ENCODE data around the gene MAD1L1.
A peak's percentile ranks its signal among the peaks of the same experiment; 100 is the strongest.

Gene MAD1L1

DNA sequence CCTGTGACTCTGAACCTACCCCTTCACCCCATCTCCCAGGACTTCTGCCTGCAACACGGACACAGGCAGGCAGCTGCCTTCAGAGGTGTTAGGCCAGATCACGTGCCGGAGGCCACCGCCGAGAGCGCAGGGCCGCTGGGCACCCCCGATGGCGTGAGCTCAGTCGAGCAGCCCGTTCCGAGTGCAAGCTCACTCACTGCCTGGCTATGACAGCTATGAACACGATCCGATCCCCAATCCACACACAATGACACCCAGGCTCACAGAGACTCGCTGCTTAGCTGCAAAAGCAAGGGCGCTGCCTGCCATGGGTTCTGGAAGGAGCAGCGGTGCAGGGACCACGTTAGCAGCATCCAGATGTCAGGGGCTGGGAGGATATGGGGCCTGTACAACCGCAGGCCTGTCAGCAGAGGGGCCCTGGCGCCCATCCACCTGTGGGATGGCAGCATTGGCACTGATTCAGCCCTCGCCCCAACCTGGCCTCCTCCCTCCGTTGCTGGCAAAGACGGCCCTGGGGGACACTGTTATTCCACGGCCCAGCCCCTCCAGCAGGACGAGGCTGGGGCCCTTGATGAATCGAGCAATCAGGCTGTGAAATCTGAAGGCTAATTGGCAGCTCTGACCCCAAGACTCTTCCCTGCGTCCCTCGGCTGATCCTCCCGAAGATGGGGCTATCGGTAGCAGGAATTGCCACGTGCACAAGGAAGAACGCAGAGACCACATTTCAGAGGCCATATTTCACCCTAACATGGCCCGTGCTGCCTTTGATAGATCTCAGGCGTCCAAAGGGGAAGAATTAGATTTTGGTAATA, 332.6 kb downstream of the MAD1L1 start:
- DNase-seq: no peak

DNA sequence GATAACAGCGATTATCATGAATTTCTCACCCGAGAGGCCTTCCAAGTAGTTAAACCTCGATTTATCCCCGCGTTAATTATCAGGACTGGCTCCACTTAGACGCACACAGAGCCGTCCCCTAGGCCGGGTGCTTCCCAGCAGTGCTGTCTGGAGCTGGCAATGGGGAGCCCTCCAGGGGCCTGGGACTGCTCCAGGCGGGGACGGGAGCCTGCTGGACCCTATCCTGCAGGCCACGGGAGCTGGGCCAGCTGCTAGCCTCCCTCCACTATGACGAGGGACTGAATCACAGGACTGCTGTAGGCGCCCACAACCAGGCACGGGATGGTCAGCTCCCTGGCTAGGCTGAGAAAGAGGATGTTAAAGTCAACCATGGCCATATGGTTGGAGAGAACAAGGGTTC, 333.5 kb downstream of the MAD1L1 start:
- peak; percentile 90 for DNase-seq

- DNase-seq: no peak
Observed at GRCh38 chr7:1898628-1899185, 334.0 kb downstream of the MAD1L1 start.

GRCh38 chr7:1897861-1898627, 334.7 kb downstream of the MAD1L1 start:
- DNase-seq: no peak

GRCh38 chr7:1897076-1897860, 335.5 kb downstream of the MAD1L1 start:
- no peak for DNase-seq

- no peak for DNase-seq
Observed at GRCh38 chr7:1895664-1896515, 336.9 kb downstream of the MAD1L1 start.

DNA sequence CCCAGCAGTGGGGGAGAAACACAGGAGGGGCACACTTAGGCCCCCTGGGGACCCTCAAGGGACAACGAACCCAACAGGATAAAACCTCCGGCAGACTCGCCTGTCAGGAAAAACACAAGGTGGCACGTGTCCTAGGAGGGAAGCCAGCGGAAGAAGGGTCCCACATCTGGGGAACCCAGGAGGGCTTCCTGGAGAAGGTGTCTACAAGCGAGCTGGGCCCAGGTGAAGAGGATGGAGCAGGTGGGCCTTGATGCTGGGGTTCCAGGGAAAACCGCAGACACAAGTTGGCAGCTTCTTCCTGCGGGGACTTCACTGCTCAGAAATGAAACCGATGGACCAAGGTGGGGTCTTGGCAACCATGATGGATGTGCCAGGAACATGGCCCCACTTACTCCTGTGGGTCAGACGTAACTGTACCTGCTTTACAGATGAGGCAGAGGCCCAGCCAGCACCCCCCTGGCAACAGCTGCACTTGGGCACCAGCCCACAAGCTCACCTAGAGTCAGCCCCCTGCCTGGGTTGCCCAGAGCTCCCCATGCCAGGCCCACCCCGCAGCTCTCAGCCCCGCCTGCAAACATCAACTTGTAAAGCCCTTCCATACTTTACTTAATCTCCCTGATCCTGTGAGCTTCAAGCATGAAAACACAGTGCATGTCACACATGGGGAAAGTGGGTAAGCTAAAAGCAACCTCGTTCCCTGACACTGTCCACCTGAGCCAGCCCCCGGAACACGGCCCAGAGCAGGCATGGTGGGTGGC, 337.7 kb downstream of the MAD1L1 start:
- no peak for DNase-seq

GRCh38 chr7:1894313-1894900, 338.3 kb downstream of the MAD1L1 start:
- no peak for DNase-seq

DNA sequence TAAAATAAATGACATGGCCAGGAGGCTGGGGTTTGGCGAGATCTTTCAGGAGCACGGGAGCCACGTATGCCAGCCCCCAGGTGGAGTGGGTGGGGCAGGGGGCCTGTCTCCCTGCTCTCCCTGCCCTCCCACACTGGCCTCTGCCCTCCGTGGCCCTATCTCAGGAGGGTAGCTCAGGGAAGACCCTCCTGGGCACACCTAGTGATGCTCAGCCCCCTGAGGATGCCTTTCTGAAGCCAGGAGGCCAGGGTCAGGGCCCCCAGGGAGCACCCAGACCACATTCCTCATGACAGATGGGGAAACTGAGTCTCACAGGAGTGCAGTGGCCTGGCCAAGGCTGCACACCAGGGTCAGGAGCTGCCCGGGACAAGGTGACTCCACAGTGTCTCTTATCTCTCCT, 339.3 kb downstream of the MAD1L1 start:
- no peak for DNase-seq

GRCh38 chr7:1893036-1893435, 339.7 kb downstream of the MAD1L1 start:
- no peak for DNase-seq

DNA sequence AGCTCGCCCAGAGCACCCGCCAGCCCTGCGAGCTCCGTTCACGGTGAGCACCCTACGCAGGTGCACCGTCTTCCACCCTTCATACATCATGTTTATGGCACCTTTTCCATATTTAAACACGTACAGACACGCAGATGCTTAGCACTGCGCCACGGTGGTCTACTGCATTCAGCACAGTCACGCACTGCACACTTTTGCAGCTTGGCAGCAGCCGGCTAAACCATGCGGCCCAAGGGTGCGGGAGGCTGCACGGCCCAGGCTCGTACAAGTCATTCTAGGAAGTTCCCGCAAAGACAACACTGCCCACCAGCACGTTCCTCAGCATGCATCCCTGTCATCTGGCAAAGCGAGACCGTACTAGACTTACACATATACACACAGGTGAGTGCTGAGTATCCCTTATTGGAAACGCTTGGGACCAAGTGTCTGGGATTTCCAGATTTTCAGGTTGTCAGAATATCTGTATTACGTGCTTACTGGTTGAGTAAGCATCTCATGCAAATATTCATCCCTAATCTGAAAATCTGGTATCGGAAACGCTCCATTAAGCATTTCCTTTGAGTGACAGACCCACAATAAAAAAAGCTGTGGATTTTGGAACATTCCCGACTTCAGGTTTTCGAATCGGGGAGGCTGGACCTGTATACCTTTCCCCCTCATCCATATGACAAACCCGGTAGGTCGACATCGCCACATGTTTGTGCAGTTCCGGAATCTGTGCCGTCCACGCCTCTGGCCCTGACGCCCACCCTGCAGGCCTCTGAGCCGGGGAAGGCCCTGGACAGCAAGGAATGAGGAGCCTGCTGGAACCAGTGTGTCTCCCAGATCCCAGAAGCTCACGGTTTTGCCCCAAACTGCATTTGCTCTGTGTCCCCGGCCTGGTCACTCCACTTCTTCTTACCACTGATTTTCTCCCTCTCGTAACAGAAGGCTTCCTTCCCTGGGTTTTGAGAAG, 340.5 kb downstream of the MAD1L1 start:
- DNase-seq: no peak

GRCh38 chr7:1890289-1891235, 342.2 kb downstream of the MAD1L1 start:
- no peak for DNase-seq

- peak; percentile 18 for DNase-seq
Observed at GRCh38 chr7:1889556-1890181, 343.1 kb downstream of the MAD1L1 start.

GRCh38 chr7:1889091-1889490, 343.7 kb downstream of the MAD1L1 start:
- no peak for DNase-seq

GRCh38 chr7:1888425-1888824, 344.3 kb downstream of the MAD1L1 start:
- no peak for DNase-seq

- DNase-seq: no peak
Observed at GRCh38 chr7:1887251-1887650, 345.5 kb downstream of the MAD1L1 start.

DNA sequence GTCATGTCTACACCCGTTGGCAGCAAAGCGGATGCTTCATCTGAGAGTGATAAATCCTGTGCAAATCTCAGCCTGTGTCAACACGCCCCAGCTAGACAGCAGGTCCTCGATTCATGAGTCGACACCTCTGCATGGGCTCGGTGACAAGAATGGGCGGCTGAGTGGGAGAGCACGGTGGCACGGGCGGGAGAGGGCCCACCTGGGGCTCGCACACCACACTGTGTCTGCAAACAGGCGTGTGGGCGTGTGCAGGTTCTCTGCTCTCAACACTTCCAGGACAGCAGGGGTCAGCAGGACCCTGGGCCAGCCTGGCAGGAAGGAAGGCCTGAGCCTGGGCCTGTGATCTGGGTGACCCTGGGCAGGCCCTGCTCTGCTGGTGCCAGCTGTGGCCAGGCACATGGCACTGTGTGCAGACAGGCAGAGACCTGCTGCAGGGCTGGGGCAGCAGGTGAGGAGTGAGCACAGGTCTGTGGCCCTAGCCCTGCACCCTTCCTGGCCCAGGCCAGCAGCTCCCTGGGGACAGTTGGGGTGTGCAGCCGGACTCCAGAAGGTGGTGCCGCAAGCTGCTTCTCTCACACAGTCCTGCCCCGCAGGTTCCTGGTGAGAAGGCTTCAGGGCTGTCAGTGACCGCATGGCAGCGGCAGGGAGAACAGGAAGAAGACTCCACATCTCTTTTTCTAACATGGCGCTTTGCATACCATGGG, 346.2 kb downstream of the MAD1L1 start:
- DNase-seq: no peak
